ENCODE data around the gene KDELR3.

- no peak for TF ChIP-seq POLR2AphosphoS5 (IDR thresholded peaks at IDR 0.05; ENCODE audit: borderline replicate concordance, low read depth, low read length)
- no peak for TF ChIP-seq EZH2 (IDR thresholded peaks at IDR 0.05)
- no peak for TF ChIP-seq FOXP2 (optimal IDR thresholded peaks at IDR 0.05; ENCODE audit: control extremely low read depth, extremely low read length, insufficient read depth)
Measured at GRCh38 chr22:38485783-38486182, 17.9 kb downstream of the KDELR3 start.

Data from SK-N-MC (cell line).